ENCODE measurements around the gene COASY.

COASY gene

DNA sequence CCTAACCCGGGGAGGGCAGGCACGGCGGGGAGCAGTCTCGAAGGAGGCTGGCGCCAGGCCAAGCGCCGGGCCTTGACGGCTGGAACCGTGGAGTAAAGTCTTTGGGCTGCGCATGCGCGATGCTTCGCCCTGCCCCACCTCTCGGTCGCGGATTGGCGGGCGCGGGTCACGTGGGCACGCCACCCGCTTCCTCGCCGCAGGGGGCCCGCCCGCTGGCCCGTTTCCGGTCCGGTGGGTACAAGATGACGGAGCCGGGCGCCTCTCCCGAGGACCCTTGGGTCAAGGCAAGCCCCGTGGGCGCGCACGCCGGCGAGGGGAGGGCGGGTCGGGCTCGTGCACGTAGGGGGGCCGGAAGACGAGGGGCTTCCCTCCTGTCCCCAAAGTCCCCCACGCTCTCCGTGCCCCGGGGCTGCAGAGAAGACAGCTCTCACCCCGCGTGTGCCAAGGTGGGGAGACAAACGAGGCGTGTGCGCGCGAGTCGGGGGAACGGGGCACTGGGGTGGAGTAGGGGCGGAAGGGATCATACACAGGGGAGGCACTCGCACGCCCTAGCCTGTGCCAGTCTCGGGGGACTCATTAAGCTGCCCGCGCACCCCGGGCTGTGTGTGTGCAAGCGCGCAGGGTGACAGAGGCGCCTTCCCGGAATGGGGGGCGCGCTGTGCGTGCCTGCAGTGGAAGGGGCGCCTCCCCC, 5.1 kb downstream of the COASY start, which contains the start of gene MLX:
Gene MLX (plus strand): TSS at position 218 of the 691 bp plus-strand sequence. CDS start 25 bp downstream, at position 243.
- peak within 1 kb of the TSS; percentile 74 for H3K4me3 ChIP-seq (ENCODE audit: low read depth, low read length)
- TF ChIP-seq, protein P1, sequence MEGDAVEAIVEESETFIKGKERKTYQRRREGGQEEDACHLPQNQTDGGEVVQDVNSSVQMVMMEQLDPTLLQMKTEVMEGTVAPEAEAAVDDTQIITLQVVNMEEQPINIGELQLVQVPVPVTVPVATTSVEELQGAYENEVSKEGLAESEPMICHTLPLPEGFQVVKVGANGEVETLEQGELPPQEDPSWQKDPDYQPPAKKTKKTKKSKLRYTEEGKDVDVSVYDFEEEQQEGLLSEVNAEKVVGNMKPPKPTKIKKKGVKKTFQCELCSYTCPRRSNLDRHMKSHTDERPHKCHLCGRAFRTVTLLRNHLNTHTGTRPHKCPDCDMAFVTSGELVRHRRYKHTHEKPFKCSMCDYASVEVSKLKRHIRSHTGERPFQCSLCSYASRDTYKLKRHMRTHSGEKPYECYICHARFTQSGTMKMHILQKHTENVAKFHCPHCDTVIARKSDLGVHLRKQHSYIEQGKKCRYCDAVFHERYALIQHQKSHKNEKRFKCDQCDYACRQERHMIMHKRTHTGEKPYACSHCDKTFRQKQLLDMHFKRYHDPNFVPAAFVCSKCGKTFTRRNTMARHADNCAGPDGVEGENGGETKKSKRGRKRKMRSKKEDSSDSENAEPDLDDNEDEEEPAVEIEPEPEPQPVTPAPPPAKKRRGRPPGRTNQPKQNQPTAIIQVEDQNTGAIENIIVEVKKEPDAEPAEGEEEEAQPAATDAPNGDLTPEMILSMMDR (conservative IDR thresholded peaks at IDR 0.05; ENCODE audit: low read depth, low read length) = no peak
- peak; percentile 92 for DNase-seq (ENCODE audit: low read depth)

DNA sequence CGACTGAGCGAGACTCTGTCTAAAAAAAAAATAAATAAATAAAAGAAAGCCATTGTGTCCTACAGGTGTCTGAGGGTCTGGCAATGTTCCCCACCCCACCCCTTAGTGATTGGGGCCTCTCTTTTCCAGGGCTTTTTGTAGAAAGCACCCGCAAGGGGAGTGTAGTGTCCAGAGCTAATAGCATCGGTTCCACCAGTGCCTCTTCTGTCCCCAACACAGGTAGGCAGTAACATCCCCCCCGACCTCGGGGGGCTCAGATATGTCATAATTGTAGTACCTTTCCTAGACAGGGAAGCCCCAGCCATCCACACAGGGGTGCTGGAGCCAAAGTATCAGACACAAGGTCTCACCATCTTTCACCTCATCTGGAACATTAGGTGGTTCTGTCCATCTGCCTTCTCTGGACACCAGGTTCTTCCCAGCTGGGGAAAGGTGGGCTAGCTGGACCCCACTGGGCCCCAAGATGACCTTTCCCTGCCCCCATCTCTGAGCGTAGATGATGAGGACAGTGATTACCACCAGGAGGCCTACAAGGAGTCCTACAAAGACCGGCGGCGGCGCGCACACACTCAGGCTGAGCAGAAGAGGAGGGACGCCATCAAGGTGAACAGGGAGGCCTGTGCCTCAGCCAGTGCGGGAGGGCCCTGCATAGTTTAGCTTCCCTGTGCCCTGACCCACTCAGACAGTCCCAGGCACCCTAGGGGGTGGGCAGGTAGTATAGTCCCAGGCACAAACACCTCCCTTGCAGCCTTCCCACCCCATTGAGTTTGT, 6.6 kb downstream of the COASY start:
- TF ChIP-seq, protein P1 (conservative IDR thresholded peaks at IDR 0.05; ENCODE audit: low read depth, low read length) = no peak
- no peak overlapping the region for H3K4me3 ChIP-seq (ENCODE audit: low read depth, low read length)
- no peak for DNase-seq (ENCODE audit: low read depth)

DNA sequence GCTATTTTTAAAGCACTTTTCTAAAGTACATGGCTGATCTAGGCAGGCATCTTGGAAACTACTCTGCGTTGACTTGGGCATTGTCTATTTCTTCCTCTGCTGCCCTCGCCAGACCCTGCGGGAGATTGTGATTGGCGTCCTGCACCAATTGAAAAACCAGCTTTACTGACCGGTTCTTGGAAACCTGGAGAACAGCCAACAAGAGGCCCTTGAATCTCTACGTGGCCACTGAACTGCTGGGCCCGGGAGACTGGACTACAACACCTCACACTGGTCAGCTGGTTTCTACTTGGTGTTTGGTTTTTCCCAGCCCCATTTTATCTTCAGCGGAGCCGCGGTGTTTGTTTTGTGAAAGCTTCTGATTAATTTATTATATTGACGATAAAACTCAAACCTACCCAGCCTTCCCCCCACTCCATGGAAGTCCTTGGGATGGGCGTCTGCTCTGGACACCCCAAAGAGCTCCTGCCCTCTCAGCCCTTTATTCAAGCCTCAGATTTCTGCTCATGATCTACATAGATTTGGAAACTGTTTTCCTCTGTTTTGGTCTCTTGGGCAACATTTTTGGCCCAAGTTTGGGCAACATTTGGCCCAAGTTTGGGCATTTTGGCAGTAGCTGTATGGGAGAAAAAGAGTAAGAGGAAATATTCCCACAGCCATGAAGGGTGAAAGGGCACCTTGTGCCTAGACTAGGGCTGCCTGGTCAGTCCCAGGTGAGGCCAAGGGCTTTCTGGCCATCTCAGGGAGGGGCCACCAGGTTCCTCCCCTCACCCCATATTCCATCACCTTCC, 9.7 kb downstream of the COASY start:
- TF ChIP-seq, protein P1 (conservative IDR thresholded peaks at IDR 0.05; ENCODE audit: low read depth, low read length) = no peak
- no peak for DNase-seq (ENCODE audit: low read depth)
- H3K4me3 ChIP-seq (ENCODE audit: low read depth, low read length) = no peak overlapping the region

DNA sequence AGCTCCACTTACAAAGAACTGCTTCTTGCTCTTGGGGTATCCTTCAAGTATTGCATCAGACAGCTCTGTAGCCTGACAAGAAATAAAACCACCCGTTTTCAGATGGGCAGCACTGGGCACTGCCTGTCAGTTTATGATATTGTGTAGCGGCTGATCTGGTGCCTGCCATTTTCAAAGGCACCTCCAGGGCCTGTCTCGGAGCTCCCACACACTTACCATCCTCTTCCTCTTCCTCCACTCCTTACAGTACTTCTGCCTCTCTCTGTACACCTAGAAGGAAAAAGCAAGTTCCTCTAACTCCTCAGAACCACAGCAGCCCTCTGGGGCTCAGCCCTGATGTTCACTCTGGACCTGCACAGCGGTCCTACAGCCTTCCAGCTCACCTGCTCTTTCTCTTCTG, 11.1 kb downstream of the COASY start:
- no peak overlapping the region for H3K4me3 ChIP-seq (ENCODE audit: low read depth, low read length)
- TF ChIP-seq, protein P1 (conservative IDR thresholded peaks at IDR 0.05; ENCODE audit: low read depth, low read length) = no peak
- no peak for DNase-seq (ENCODE audit: low read depth)

DNA sequence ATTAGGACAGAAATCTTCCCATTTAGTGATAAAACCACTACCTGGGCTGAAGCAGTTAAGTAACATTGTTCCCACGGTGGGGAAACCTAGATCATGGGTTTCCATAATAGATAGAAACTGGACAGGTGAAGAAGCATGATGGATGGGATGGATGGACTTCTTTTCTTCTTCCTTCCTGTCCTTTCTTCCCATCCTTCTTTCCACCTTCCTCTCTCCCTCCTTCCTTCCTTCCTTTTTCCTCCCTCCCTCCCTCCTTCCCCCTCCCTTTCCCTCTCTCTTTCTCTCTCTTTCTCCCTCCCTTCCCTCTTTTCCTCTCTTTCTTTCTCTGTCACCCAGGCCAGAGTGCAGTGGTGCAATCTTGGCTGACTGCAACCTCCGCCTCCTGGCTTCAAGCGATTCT, 12.5 kb downstream of the COASY start:
- TF ChIP-seq, protein P1 (conservative IDR thresholded peaks at IDR 0.05; ENCODE audit: low read depth, low read length) = no peak

DNA sequence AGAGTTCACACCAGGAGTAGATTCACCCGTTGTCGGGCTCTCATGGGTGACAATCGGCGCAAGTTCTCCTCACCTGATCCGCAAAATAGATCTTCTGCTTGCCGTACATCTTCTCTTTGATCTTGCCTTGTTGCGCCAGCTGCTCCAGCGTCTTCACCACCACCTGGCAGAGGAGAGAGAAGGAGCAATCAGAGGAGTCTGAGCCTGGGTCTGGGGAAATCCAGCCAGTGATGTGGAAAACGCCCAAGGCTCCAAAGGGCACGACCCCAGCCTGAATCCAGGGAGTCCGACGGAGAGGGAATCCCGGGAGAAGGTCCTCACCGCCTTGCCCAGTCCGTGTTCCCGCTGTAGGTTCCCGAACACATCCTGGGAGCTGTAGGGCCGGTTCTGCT, 15.2 kb downstream of the COASY start:
- DNase-seq (ENCODE audit: low read depth) = no peak
- TF ChIP-seq, protein P1 (conservative IDR thresholded peaks at IDR 0.05; ENCODE audit: low read depth, low read length) = no peak
- peak overlapping the region; percentile 88 for H3K4me3 ChIP-seq (ENCODE audit: low read depth, low read length)

More for the DNA sequence above, 12.5 kb downstream of the COASY start:
- no peak overlapping the region for H3K4me3 ChIP-seq (ENCODE audit: low read depth, low read length)
- DNase-seq (ENCODE audit: low read depth) = no peak

Data from choroid plexus epithelial cell (primary cell).